Prostate gland (tissue), 2 donors: Measurements from ENCODE around the gene SNX21.
"Not testable (repeated sequence)": the region's sequence is repeated elsewhere in the genome, so short reads cannot be mapped to it uniquely, and the experiment has no call there.

ENCODE experiments used
- POLR2A ChIP-seq: fragments of 450-650 bp; IDR thresholded peaks from one replicate; pipeline ENCODE4 v1.6.1; 2016; ENCODE audit warnings: antibody characterized with exemption, mild to moderate bottlenecking
- TF ChIP-seq, protein P1 (sequence below), 4 experiments: fragments of 200-600 bp in 2 of 4; fragments of 450-650 bp in 2 of 4; sonication (generic) in 2 of 4; IDR thresholded peaks; 1 replicate in 3 of 4; 2 replicates in 1 of 4; pipeline ENCODE4 v1.5.1; 2016 to 2019; ENCODE audit warnings: antibody characterized with exemption in 4 of 4, mild to moderate bottlenecking in 2 of 4, moderate library complexity in 2 of 4

GRCh38 chr20:45797510-45797909, 36.1 kb upstream of the SNX21 start:
- TF ChIP-seq POLR2A: not testable (repeated sequence)
- TF ChIP-seq, protein P1, sequence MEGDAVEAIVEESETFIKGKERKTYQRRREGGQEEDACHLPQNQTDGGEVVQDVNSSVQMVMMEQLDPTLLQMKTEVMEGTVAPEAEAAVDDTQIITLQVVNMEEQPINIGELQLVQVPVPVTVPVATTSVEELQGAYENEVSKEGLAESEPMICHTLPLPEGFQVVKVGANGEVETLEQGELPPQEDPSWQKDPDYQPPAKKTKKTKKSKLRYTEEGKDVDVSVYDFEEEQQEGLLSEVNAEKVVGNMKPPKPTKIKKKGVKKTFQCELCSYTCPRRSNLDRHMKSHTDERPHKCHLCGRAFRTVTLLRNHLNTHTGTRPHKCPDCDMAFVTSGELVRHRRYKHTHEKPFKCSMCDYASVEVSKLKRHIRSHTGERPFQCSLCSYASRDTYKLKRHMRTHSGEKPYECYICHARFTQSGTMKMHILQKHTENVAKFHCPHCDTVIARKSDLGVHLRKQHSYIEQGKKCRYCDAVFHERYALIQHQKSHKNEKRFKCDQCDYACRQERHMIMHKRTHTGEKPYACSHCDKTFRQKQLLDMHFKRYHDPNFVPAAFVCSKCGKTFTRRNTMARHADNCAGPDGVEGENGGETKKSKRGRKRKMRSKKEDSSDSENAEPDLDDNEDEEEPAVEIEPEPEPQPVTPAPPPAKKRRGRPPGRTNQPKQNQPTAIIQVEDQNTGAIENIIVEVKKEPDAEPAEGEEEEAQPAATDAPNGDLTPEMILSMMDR (IDR thresholded peaks at IDR 0.05): not testable (repeated sequence)
